Gastrocnemius medialis (tissue), 4 donors: ENCODE data around the gene TTC23. TPM values are rescaled to one million over a fixed set of nuclear protein-coding genes. Genes with fewer than 3 reads are reported as not detected.
A peak's percentile ranks its signal among the peaks of the same experiment; 100 is the strongest.

ENCODE experiments used
- ATAC-seq, 2 donors: fragments of 150-250 bp; one replicate each; pipeline ENCODE4 v1.9.1; 2016
- DNase-seq, 2 donors: peaks; one replicate each; pipeline ENCODE4 v3.0.0-alpha.2; 2019
- H3K27ac ChIP-seq, 4 donors: fragments of 200-600 bp; sonication (generic); 1 replicate in 1 of 4; 2 replicates in 3 of 4; pipeline ENCODE4 v1.5.1; 2016 to 2018; ENCODE audit warnings: mild to moderate bottlenecking in 2 of 4, moderate library complexity in 1 of 4
- H3K27me3 ChIP-seq, 3 donors: fragments of 200-600 bp; sonication (generic) in 2 of 3; 1 replicate in 1 of 3; 2 replicates in 2 of 3; pipeline versions ENCODE4 v1.5.1 to v1.6.0; 2016 to 2019; ENCODE audit warnings: mild to moderate bottlenecking in 1 of 3, moderate library complexity in 1 of 3
- H3K36me3 ChIP-seq, 2 donors: fragments of 200-600 bp; sonication (generic) in 1 of 2; one replicate each; pipeline ENCODE4 v1.5.1; 2017 to 2018
- H3K4me1 ChIP-seq, 2 donors: fragments of 200-600 bp; sonication (generic) in 1 of 2; one replicate each; pipeline ENCODE4 v1.5.1; 2016 to 2017; ENCODE audit warnings: mild to moderate bottlenecking in 2 of 2
- H3K4me3 ChIP-seq, 4 donors: fragments of 200-600 bp; sonication (generic) in 3 of 4; 1 replicate in 1 of 4; 2 replicates in 3 of 4; pipeline ENCODE4 v1.5.1; 2016 to 2019; ENCODE audit warnings: mild to moderate bottlenecking in 2 of 4
- H3K9me3 ChIP-seq, 3 donors: fragments of 200-600 bp; sonication (generic) in 2 of 3; 1 replicate in 1 of 3; 2 replicates in 2 of 3; pipeline ENCODE4 v1.5.1; 2016 to 2019
- CTCF ChIP-seq, 5 experiments: fragments of 450-650 bp in 3 of 5; fragments of 200-600 bp in 2 of 5; sonication (generic) in 2 of 5; IDR thresholded peaks in 4 of 5; conservative IDR thresholded peaks in 1 of 5; 1 replicate in 4 of 5; 2 replicates in 1 of 5; pipeline ENCODE4 v1.5.1; 2016 to 2019; ENCODE audit warnings: antibody characterized with exemption in 5 of 5, mild to moderate bottlenecking in 3 of 5, moderate library complexity in 3 of 5
- POLR2A ChIP-seq, 2 donors: fragments of 450-650 bp; IDR thresholded peaks; one replicate each; pipeline ENCODE4 v1.6.1; 2017; ENCODE audit warnings: antibody characterized with exemption in 2 of 2, mild to moderate bottlenecking in 2 of 2, moderate library complexity in 2 of 2
- in situ Hi-C, 4 donors: fragments of 200-750 bp; cut with MboI; loops; one replicate each; pipeline versions ENCODE4 v1.15.0 to v1.8.0; 2017; ENCODE audit warnings: low sequenced_read_pairs in 4 of 4
- intact Hi-C: fragments of 100-400 bp; cut with DNase I; formaldehyde crosslinking; loops from one replicate; pipeline ENCODE4 v1.15.1; 2023; ENCODE audit warnings: low total_unique reads
- total RNA-seq, 4 donors: library from RNA; depleted of rRNA; stranded (reverse); fragments of >200 nt; gene quantifications; one replicate each; pipeline versions ENCODE4 v1.1.0 to v1.2.3, GENCODE V29; 2016

TTC23 gene
- total RNA-seq, 4 donors from 2014 or later: 5.6 to 9.9 (median 7.7) TPM

DNA sequence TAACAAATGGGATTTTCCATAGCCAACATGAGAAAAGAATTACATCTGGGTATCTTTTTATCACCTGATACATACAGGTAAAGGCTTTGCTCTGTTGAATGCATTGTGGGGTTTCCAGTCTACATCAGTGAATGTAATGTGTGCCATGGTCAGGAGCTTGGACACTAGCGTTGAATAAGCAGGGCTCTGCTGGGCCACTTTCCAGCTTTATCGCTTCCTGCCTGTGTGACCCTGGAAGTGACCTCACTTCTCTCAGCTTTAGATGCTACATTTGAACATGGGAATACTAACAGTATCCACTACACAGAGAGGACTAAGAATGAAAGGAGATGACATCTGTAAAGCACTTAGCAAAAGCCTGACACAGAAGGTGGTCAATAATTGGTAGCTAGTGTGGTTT is 40.1 kb downstream of the TTC23 start:
- no peak for ATAC-seq
- TF ChIP-seq POLR2A (IDR thresholded peaks at IDR 0.05): no peak
- TF ChIP-seq CTCF (IDR thresholded peaks at IDR 0.05 in 4 of 5, conservative IDR thresholded peaks at IDR 0.05 in 1 of 5): no peak
- DNase-seq: no peak
- H3K27ac ChIP-seq: peak overlapping the region in 1 of 4 donors; percentile 81
- H3K9me3 ChIP-seq: no peaks in the 10 kb centered on the region
- in situ Hi-C loops: loop anchor here in 2 of 4 donors (25.0 kb wide), 2 partner anchors 422 to 447 kb away; no protein-coding TSS in a partner anchor
- peaks cover 12 to 40% of the 10 kb centered on the region in 2 donors for H3K4me1 ChIP-seq
- no peak overlapping the region for H3K4me3 ChIP-seq
- no peaks in the 10 kb centered on the region for H3K36me3 ChIP-seq
- H3K27me3 ChIP-seq: no peaks in the 10 kb centered on the region
- intact Hi-C loops: no loop called here

DNA sequence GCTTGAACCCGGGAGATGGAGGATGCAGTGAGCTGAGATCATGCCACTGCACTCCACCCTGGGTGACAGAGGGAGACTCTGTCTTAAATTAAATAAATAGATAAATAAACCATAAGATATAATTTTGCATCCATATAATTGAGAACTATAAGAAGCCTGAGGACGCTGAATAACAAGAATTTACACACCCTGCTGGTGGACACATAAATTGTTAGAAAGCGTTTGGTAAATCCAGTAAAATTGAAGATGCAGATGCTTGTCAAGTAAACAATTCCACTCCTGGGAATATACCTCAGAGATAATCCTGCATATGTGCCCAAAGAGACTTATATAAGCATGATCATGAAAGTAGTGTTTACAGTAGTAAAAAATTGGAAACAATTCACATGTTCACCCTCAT is 41.7 kb downstream of the TTC23 start:
- in situ Hi-C loops (loop anchor here in 2 of 4 donors (25.0 kb wide), 2 partner anchors 420 to 445 kb away; no protein-coding TSS in a partner anchor), intact Hi-C loops (no loop called here)
- H3K9me3 ChIP-seq: no peaks in the 10 kb centered on the region
- DNase-seq (no peak), ATAC-seq (no peak)
- H3K27me3 ChIP-seq: no peaks in the 10 kb centered on the region
- H3K27ac ChIP-seq: no peak overlapping the region
- H3K4me3 ChIP-seq: no peak overlapping the region
- no peaks in the 10 kb centered on the region for H3K36me3 ChIP-seq
- H3K4me1 ChIP-seq: peaks cover 2 to 25% of the 10 kb centered on the region in 2 donors
- TF ChIP-seq POLR2A (IDR thresholded peaks at IDR 0.05): no peak
- no peak for TF ChIP-seq CTCF (IDR thresholded peaks at IDR 0.05 in 4 of 5, conservative IDR thresholded peaks at IDR 0.05 in 1 of 5)

- no peak for TF ChIP-seq CTCF (IDR thresholded peaks at IDR 0.05 in 4 of 5, conservative IDR thresholded peaks at IDR 0.05 in 1 of 5)
- no peak for TF ChIP-seq POLR2A (IDR thresholded peaks at IDR 0.05)
- H3K4me3 ChIP-seq: no peak overlapping the region
- intact Hi-C loops (no loop called here), in situ Hi-C loops (loop anchor here in 2 of 4 donors (25.0 kb wide), 2 partner anchors 415 to 440 kb away; no protein-coding TSS in a partner anchor)
- DNase-seq (no peak), ATAC-seq (no peak)
- no peaks in the 10 kb centered on the region for H3K9me3 ChIP-seq
- H3K27me3 ChIP-seq: no peaks in the 10 kb centered on the region
- peaks cover 0 to 14% of the 10 kb centered on the region in 2 donors for H3K36me3 ChIP-seq
- H3K4me1 ChIP-seq: no peaks in the 10 kb centered on the region
- H3K27ac ChIP-seq: no peak overlapping the region
These were observed 47.2 kb downstream of the TTC23 start for GRCh38 chr15:99202176-99202552.

DNA sequence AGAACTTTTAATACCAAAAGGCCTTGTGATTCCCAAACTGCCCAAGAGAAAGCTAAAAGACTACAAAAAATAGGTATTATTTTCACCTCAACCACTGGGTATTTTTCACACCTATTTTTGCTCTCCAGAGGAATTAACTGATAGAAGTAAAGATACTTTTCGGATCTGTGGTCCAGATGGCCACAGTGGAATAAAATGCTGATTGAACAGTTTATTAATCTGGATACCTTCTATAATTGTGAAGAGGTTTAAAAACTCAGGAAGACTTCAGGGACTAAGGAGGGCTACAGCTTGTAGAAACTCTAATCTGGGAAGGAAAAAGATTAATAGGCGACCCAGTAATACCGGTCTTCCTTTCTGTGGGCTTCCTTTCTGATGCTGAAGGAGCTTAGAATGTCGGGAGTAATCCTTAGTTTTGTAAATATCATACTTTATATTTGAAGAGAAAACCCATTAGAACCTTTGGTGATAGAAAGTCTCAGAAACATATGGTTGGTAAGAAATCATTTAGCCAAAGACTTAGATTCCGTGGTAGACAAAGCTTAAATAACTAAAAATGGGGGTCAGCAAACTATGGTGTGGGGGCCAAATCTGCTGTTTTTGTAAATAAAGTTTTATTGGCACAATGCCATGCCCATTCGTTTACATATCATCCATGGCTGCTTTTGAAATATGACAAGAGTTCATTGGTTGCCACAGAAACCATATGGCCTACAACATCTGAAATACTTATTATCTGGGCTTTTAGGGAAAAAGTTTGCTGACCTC is 47.8 kb downstream of the TTC23 start:
- H3K9me3 ChIP-seq: no peaks in the 10 kb centered on the region
- no peaks in the 10 kb centered on the region for H3K4me1 ChIP-seq
- no peak overlapping the region for H3K4me3 ChIP-seq
- in situ Hi-C loops (loop anchor here in 2 of 4 donors (25.0 kb wide), 2 partner anchors 414 to 439 kb away; no protein-coding TSS in a partner anchor), intact Hi-C loops (no loop called here)
- no peaks in the 10 kb centered on the region for H3K27me3 ChIP-seq
- no peak overlapping the region for H3K27ac ChIP-seq
- ATAC-seq (no peak), DNase-seq (no peak)
- TF ChIP-seq CTCF (IDR thresholded peaks at IDR 0.05 in 4 of 5, conservative IDR thresholded peaks at IDR 0.05 in 1 of 5): no peak
- no peak for TF ChIP-seq POLR2A (IDR thresholded peaks at IDR 0.05)
- H3K36me3 ChIP-seq: peaks cover 0 to 14% of the 10 kb centered on the region in 2 donors
